GM12878 (cell line): ENCODE measurements around the gene MCHR1. TPM values are rescaled to one million over a fixed set of nuclear protein-coding genes. Genes with fewer than 3 reads are reported as not detected.

ENCODE experiments used
- ATAC-seq: fragments of 200-7000 bp; cut with Tn5 transposase; 3 replicates; pipeline ENCODE4 v1.9.1; 2020; ENCODE audit warnings: mild to moderate bottlenecking, moderate library complexity
- BruUV-seq: library from RNA; stranded (reverse); fragments of 400-500 nt; replicated peaks from 2 replicates; lab custom pipeline; 2021; lab: Mats Ljungman, UMichigan
- CTCF ChIA-PET: fragments of 300-600 bp; sonication (Branson Sonifier 250); formaldehyde crosslinking; extraction: SDS; loops from one replicate; lab custom pipeline; 2021; ENCODE audit warnings: inconsistent platforms; lab: Yijun Ruan, JAX
- POLR2A ChIA-PET: fragments of 350-600 bp; formaldehyde crosslinking; extraction: SDS; loops from one replicate; lab custom pipeline; 2021; ENCODE audit warnings: inconsistent platforms; lab: Charles Lee
- RAD21 ChIA-PET: fragments of 300-600 bp; sonication (Branson Sonifier 250); formaldehyde crosslinking; loops from one replicate; lab custom pipeline; 2023; ENCODE audit warnings: antibody characterized with exemption; ENCODE audit not compliant: unreplicated experiment; lab: Charles Lee
- SMC1A ChIA-PET: fragments of 300-600 bp; sonication (Branson Sonifier 250); formaldehyde crosslinking; loops from one replicate; lab custom pipeline; 2023; ENCODE audit not compliant: unreplicated experiment, uncharacterized antibody; lab: Charles Lee
- DNase-seq: peaks from one replicate; pipeline ENCODE4 v3.0.0-alpha.2; 2011; ENCODE audit warnings: low read depth, low spot score
- FAIRE-seq: peaks from 3 replicates; lab custom pipeline; 2011; peaks lifted over from hg19 to GRCh38; lab: Jason Lieb, UNC
- H2AFZ ChIP-seq: 2 replicates; pipeline ENCODE4 v1.6.0; 2011; ENCODE audit warnings: low read depth, low read length, control low read depth; ENCODE audit not compliant: control insufficient read depth
- H3K27ac ChIP-seq: 2 replicates; pipeline ENCODE4 v1.5.1; 2011; ENCODE audit warnings: control low read depth; ENCODE audit not compliant: control insufficient read depth, insufficient read depth
- H3K27me3 ChIP-seq, 2 experiments: replicated peaks in 1 of 2; 2 replicates each; pipeline versions ENCODE4 v1.6.0 to v1.6.1; 2011; ENCODE audit warnings: low read length in 1 of 2; ENCODE audit not compliant: control insufficient read depth in 2 of 2, insufficient read depth in 2 of 2
- H3K36me3 ChIP-seq, 2 experiments: 2 replicates each; pipeline ENCODE4 v1.5.1; 2011; ENCODE audit warnings: low read length in 1 of 2; ENCODE audit not compliant: control insufficient read depth in 2 of 2, insufficient read depth in 2 of 2
- H3K4me1 ChIP-seq: 2 replicates; pipeline ENCODE4 v1.6.1; 2011; ENCODE audit warnings: mild to moderate bottlenecking, low read length, moderate library complexity, mixed read lengths; ENCODE audit not compliant: control insufficient read depth, insufficient read depth
- H3K4me2 ChIP-seq: 2 replicates; pipeline ENCODE4 v1.6.0; 2011; ENCODE audit warnings: control low read depth; ENCODE audit not compliant: control insufficient read depth, insufficient read depth
- H3K4me3 ChIP-seq: fragments of 200-600 bp; sonication (generic); 2 replicates; pipeline ENCODE4 v1.5.1; 2016
- H3K79me2 ChIP-seq: 2 replicates; pipeline ENCODE4 v1.6.0; 2011; ENCODE audit warnings: low read length; ENCODE audit not compliant: control insufficient read depth, insufficient read depth
- H3K9ac ChIP-seq: 2 replicates; pipeline ENCODE4 v1.8.0; 2011; ENCODE audit warnings: low read length, control low read depth, mixed read lengths; ENCODE audit not compliant: control insufficient read depth, insufficient read depth
- H3K9me3 ChIP-seq: replicated peaks from 3 replicates; pipeline ENCODE4 v1.5.1; 2011; ENCODE audit warnings: mild to moderate bottlenecking, low read length; ENCODE audit not compliant: control insufficient read depth, insufficient read depth
- H4K20me1 ChIP-seq: 2 replicates; pipeline ENCODE4 v1.6.0; 2011; ENCODE audit not compliant: control insufficient read depth, insufficient read depth
- BCLAF1 ChIP-seq: fragments of 450-650 bp; IDR thresholded peaks from 2 replicates; pipeline ENCODE4 v1.6.1; 2017; ENCODE audit warnings: antibody characterized with exemption, mild to moderate bottlenecking, moderate library complexity
- E2F4 ChIP-seq: IDR thresholded peaks from 2 replicates; pipeline ENCODE4 v1.6.1; 2012; ENCODE audit warnings: low read depth, low read length, improper control_type of control experiment
- EGR1 ChIP-seq, 2 experiments: IDR thresholded peaks; 1 replicate in 1 of 2; 2 replicates in 1 of 2; pipeline ENCODE4 v1.6.1; 2011 to 2012; ENCODE audit warnings: low read depth in 2 of 2, low read length in 2 of 2, borderline replicate concordance in 1 of 2, mild to moderate bottlenecking in 1 of 2, moderate library complexity in 1 of 2
- IRF4 ChIP-seq: IDR thresholded peaks from 2 replicates; pipeline ENCODE4 v1.6.1; 2011; ENCODE audit warnings: low read depth, low read length
- NFYB ChIP-seq: IDR thresholded peaks from 2 replicates; pipeline ENCODE4 v1.6.1; 2011; ENCODE audit warnings: low read depth, mild to moderate bottlenecking, low read length, improper control_type of control experiment, moderate library complexity; ENCODE audit not compliant: insufficient read depth
- NRF1 ChIP-seq: conservative IDR thresholded peaks from 2 replicates; pipeline ENCODE4 v1.6.1; 2011; ENCODE audit warnings: mild to moderate bottlenecking, low read depth, low read length, improper control_type of control experiment
- PML ChIP-seq: IDR thresholded peaks from 2 replicates; pipeline ENCODE4 v1.6.1; 2012; ENCODE audit warnings: low read length, inconsistent platforms
- RB1 ChIP-seq: fragments of 450-650 bp; formaldehyde crosslinking; IDR thresholded peaks from 2 replicates; pipeline ENCODE4 v1.6.1; 2017; ENCODE audit warnings: mild to moderate bottlenecking, borderline replicate concordance
- TCF12 ChIP-seq: IDR thresholded peaks from 2 replicates; pipeline ENCODE4 v1.6.1; 2011; ENCODE audit warnings: low read depth, mild to moderate bottlenecking, low read length
- ZNF274 ChIP-seq: IDR thresholded peaks from one replicate; pipeline ENCODE4 v1.8.0; 2011; ENCODE audit not compliant: insufficient read length, insufficient read depth
- ZNF622 ChIP-seq: fragments of 450-650 bp; IDR thresholded peaks from 2 replicates; pipeline ENCODE4 v1.6.1; 2017; ENCODE audit warnings: mild to moderate bottlenecking, inconsistent platforms
- ZNF687 ChIP-seq: fragments of 450-650 bp; IDR thresholded peaks from 2 replicates; pipeline ENCODE4 v1.6.1; 2017; ENCODE audit warnings: mild to moderate bottlenecking, moderate library complexity
- WGBS: methylation state at CpG from one replicate; pipeline ENCODE4 v1.1.6; 2016; ENCODE audit warnings: low lambda C conversion rate; ENCODE audit not compliant: insufficient replicate concordance, insufficient coverage; ENCODE audit errors: missing lambda C conversion rate; 5-methylcytosine and 5-hydroxymethylcytosine counted together
- in situ Hi-C: fragments of 300-500 bp; cut with MboI; formaldehyde crosslinking; loops from 9 replicates; pipeline ENCODE4 v1.14.3; 2018; ENCODE audit warnings: mixed read lengths
- intact Hi-C: fragments of 100-400 bp; cut with micrococcal nuclease; formaldehyde crosslinking; loops from one replicate; pipeline ENCODE4 v1.14.2; 2022; ENCODE audit not compliant: unreplicated experiment
- polyA plus RNA-seq, 11 experiments: library from polyadenylated mRNA; depleted of rRNA in 4 of 11; unstranded in 6 of 11; stranded (reverse) in 5 of 11; fragments of >200 nt; fragmentation: Nextera tagmentation in 4 of 11; fragmentation: Illumina TruSeq in 1 of 11; extraction: Ambion mirVana in 4 of 11; extraction: Trizol in 1 of 11; gene quantifications; 1 replicate in 1 of 11; 2 replicates in 10 of 11; pipeline versions ENCODE4 v1.2.1 to v1.2.3, GENCODE V29; 2011 to 2016; ENCODE audit warnings: inconsistent platforms in 2 of 11, missing spikeins in 2 of 11, low read depth in 1 of 11
- total RNA-seq, 4 experiments: library from RNA; depleted of rRNA in 3 of 4; stranded (reverse); fragments of >200 nt in 3 of 4; fragmentation: Illumina TruSeq in 1 of 4; extraction: Trizol in 1 of 4; gene quantifications; 2 replicates each; pipeline versions ENCODE4 v1.2.1 to v1.2.3, GENCODE V29; 2013 to 2021
- TF ChIP-seq, protein P1 (sequence below): fragments of 450-650 bp; conservative IDR thresholded peaks from 2 replicates; pipeline ENCODE4 v1.6.1; 2017; ENCODE audit warnings: mild to moderate bottlenecking, moderate library complexity

MCHR1 gene
- total and polyA plus RNA-seq, 10 of the 15 experiments (the other 5 are each of a cell fraction or from before 2014, with no cell fraction given): not detected

GRCh38 chr22:40673017-40673416 lies 6.3 kb upstream of the MCHR1 start (continued):
- no peak for TF ChIP-seq ZNF687
- no peak for TF ChIP-seq PML
- TF ChIP-seq NRF1: no peak
- no peak for TF ChIP-seq E2F4
- TF ChIP-seq IRF4: no peak

GRCh38 chr22:40674274-40674673 lies 5.0 kb upstream of the MCHR1 start:
- no peak overlapping the region for H3K4me3 ChIP-seq
- DNase-seq: no peak
- no peaks in the 10 kb centered on the region; the same call in 2 of the 3 replicates for H3K9me3 ChIP-seq
- no peaks in the 10 kb centered on the region for H3K36me3 ChIP-seq
- no peak overlapping the region for H3K4me2 ChIP-seq
- CTCF ChIA-PET: interaction anchor here (0.7 to 0.9 kb wide), 3 partner anchors 9 to 524 kb away, joined by 3 to 4 read pairs (median 3); no protein-coding TSS in a partner anchor
- no peaks in the 10 kb centered on the region for H3K4me1 ChIP-seq
- H3K27me3 ChIP-seq: peaks cover 0 to 3% of the 10 kb centered on the region in 2 experiments; a peak in 2 of 4 replicates
- WGBS: 74% methylated on average over 4 of the region's 4 CpGs
- no peak for FAIRE-seq
- RAD21 ChIA-PET: no interaction called here
- POLR2A ChIA-PET: no interaction called here
- BruUV-seq: no TSS peak
- no peak overlapping the region for H3K27ac ChIP-seq
- ATAC-seq: no peak
- SMC1A ChIA-PET: interaction anchor here (0.9 kb wide), 1 partner anchor 9 kb away, joined by 3 read pairs; no protein-coding TSS in a partner anchor
- no peaks in the 10 kb centered on the region for H3K79me2 ChIP-seq
- H4K20me1 ChIP-seq: no peaks in the 10 kb centered on the region
- no peak overlapping the region for H2AFZ ChIP-seq
- intact Hi-C loops: no loop called here
- no peak overlapping the region for H3K9ac ChIP-seq
- in situ Hi-C loops: no loop called here
- TF ChIP-seq TCF12: no peak
- no peak for TF ChIP-seq EGR1 (IDR thresholded peaks at IDR 0.05; ENCODE audit: borderline replicate concordance in 1 of 2, low read depth in 2 of 2, low read length in 2 of 2)
- no peak for TF ChIP-seq BCLAF1
- TF ChIP-seq ZNF622: no peak
- TF ChIP-seq NFYB: no peak
- no peak for TF ChIP-seq ZNF274
- TF ChIP-seq, protein P1, sequence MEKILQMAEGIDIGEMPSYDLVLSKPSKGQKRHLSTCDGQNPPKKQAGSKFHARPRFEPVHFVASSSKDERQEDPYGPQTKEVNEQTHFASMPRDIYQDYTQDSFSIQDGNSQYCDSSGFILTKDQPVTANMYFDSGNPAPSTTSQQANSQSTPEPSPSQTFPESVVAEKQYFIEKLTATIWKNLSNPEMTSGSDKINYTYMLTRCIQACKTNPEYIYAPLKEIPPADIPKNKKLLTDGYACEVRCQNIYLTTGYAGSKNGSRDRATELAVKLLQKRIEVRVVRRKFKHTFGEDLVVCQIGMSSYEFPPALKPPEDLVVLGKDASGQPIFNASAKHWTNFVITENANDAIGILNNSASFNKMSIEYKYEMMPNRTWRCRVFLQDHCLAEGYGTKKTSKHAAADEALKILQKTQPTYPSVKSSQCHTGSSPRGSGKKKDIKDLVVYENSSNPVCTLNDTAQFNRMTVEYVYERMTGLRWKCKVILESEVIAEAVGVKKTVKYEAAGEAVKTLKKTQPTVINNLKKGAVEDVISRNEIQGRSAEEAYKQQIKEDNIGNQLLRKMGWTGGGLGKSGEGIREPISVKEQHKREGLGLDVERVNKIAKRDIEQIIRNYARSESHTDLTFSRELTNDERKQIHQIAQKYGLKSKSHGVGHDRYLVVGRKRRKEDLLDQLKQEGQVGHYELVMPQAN: no peak
- TF ChIP-seq RB1: no peak
